ENCODE measurements around the gene MBNL1.
"Not testable (repeated sequence)": the region's sequence is repeated elsewhere in the genome, so short reads cannot be mapped to it uniquely, and the experiment has no call there.

The MBNL1 gene

DNA sequence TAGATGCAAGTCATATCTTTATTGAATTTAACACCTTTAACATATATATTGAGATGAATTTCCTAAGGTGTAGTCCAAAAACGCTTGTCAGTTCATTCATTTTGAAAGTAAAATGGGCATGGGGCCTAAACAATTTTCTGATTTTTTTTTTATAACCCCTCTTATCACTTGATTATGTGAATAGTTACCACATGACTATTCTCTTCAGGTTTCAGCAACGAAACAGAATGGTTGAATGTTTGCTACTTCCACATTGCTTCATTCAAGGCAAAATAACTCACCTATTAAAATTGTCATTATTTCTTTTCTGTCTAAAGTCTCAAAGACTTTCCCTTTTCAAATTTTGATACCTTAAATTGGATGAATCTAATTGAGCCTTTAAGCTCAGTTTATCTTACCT lies 96.4 kb downstream of the MBNL1 start:
- Histone ChIP-seq H3K9ac (ENCODE audit: low read depth, low read length) (no peak overlapping the region), H3K4me3 (ENCODE audit: low read depth, low read length) (no peak overlapping the region), H3K9me3 (ENCODE audit: control insufficient read depth, insufficient read depth, low read length) (no peaks in the 10 kb centered on the region), H3K36me3 (ENCODE audit: control insufficient read depth, insufficient read depth, low read length) (no peaks in the 10 kb centered on the region), H3K27ac (ENCODE audit: low read depth, low read length) (no peak overlapping the region), H3K4me1 (ENCODE audit: control insufficient read depth, insufficient read depth, low read length) (peaks cover 14% of the 10 kb centered on the region), H3K27me3 (ENCODE audit: control insufficient read depth, insufficient read depth, low read length) (no peaks in the 10 kb centered on the region)

DNA sequence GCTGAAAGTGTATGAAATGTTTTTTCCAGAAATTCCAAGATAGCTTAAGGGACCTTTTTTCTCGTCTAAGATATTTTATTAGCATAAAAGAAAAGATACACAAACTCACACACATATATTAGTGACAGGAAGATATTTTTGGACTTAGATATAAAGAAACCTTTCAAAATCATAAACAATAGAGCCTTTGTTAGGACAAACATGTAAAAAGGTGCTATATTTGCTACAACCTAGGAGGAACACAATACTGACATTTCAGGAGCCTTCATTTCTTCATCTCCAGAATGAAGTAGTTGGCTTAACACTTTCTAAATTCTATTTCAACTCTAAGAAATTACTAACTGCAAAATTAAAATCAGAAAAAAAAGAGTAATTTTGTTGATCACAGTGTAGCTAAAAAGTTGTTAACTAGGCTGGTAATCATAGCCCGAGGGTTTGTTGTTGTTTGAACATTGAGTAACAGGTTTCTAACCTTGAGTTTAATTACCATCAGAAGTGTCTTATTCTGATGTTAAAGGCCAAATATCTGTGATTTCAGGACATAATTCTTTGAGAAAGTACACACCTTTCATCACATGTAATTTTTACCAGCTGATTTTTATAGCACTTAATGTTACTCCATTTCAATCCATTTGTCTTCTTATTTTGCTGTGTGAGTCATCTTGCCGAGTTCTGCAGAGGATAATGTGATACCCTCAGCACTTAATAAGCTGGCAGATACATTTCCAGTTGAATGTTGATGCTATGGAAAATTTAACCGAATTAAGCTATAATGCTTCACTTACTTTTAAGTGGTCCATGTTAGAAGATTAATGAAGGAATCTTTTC lies 97.3 kb downstream of the MBNL1 start:
- peaks cover 14% of the 10 kb centered on the region for H3K4me1 ChIP-seq (ENCODE audit: control insufficient read depth, insufficient read depth, low read length)
- no peak overlapping the region for H3K27ac ChIP-seq (ENCODE audit: low read depth, low read length)
- H3K9ac ChIP-seq (ENCODE audit: low read depth, low read length) = no peak overlapping the region

DNA sequence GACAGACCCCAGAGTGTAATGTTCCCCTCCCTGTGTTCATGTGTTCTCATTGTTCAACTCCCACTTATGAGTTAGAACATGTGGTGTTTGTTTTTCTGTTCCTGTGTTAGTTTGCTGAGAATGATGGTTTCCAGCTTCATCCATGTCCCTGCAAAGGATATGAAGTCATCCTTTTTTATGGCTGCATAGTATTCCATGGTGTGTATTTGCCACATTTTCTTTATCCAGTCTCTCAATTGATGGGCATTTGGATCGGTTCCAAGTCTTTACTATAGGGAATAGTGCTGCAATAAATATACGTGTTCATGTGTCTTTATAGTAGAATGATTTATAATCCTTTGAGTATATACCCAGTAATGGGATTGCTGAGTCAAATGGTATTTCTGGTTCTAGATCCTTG lies 98.5 kb downstream of the MBNL1 start:
- H3K27ac ChIP-seq (ENCODE audit: low read depth, low read length); H3K4me1 ChIP-seq (ENCODE audit: control insufficient read depth, insufficient read depth, low read length); H3K9ac ChIP-seq (ENCODE audit: low read depth, low read length); H3K27me3 ChIP-seq (ENCODE audit: control insufficient read depth, insufficient read depth, low read length); H3K4me3 ChIP-seq (ENCODE audit: low read depth, low read length); H3K36me3 ChIP-seq (ENCODE audit: control insufficient read depth, insufficient read depth, low read length); H3K9me3 ChIP-seq (ENCODE audit: control insufficient read depth, insufficient read depth, low read length): not testable (repeated sequence)

More for the DNA sequence above, 97.3 kb downstream of the MBNL1 start:
- Histone ChIP-seq H3K36me3 (ENCODE audit: control insufficient read depth, insufficient read depth, low read length) (no peaks in the 10 kb centered on the region), H3K4me3 (ENCODE audit: low read depth, low read length) (no peak overlapping the region), H3K9me3 (ENCODE audit: control insufficient read depth, insufficient read depth, low read length) (no peaks in the 10 kb centered on the region), H3K27me3 (ENCODE audit: control insufficient read depth, insufficient read depth, low read length) (no peaks in the 10 kb centered on the region)

DNA sequence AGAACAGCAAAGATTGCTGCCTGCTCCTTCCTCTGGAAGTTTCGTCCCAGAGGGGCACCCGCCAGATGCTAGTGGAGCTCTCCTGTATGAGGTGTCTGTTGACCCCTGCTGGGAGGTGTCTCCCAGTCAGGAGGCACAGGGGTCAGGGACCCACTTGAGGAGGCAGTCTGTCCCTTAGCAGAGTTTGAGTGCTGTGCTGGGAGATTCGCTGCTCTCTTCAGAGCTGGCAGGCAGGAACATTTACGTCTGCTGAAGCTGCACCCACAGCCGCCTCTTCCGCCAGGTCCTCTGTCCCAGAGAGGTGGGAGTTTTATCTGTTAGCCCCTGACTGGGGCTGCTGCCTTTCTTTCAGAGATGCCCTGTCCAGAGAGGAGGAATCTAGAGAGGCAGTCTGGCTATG lies 103.9 kb downstream of the MBNL1 start:
- H3K9ac ChIP-seq (ENCODE audit: low read depth, low read length); H3K36me3 ChIP-seq (ENCODE audit: control insufficient read depth, insufficient read depth, low read length); H3K4me3 ChIP-seq (ENCODE audit: low read depth, low read length); H3K27me3 ChIP-seq (ENCODE audit: control insufficient read depth, insufficient read depth, low read length); H3K4me1 ChIP-seq (ENCODE audit: control insufficient read depth, insufficient read depth, low read length); H3K9me3 ChIP-seq (ENCODE audit: control insufficient read depth, insufficient read depth, low read length); H3K27ac ChIP-seq (ENCODE audit: low read depth, low read length): not testable (repeated sequence)

DNA sequence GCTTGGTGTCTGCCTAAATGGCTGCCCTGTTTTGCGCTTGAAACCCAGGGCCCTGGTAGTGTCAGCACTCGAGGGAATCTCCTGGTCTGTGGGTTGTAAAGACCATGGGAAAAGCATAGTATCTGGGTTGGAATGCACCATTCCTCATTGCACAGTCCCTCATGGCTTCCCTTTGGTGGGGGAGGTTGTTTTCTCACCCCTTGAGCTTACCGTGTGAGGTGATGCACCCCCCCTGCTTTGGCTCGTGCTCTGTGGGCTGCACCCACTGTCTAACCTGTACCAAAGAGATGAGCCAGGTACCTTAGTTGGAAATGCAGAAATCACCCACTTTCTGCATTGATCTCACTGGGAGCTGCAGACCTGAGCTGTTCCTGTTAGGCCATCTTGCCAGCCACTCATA lies 104.7 kb downstream of the MBNL1 start:
- Histone ChIP-seq H3K27me3 (ENCODE audit: control insufficient read depth, insufficient read depth, low read length) (no peaks in the 10 kb centered on the region), H3K4me1 (ENCODE audit: control insufficient read depth, insufficient read depth, low read length) (no peaks in the 10 kb centered on the region), H3K4me3 (ENCODE audit: low read depth, low read length) (no peak overlapping the region), H3K36me3 (ENCODE audit: control insufficient read depth, insufficient read depth, low read length) (no peaks in the 10 kb centered on the region), H3K9me3 (ENCODE audit: control insufficient read depth, insufficient read depth, low read length) (no peaks in the 10 kb centered on the region), H3K27ac (ENCODE audit: low read depth, low read length) (no peak overlapping the region), H3K9ac (ENCODE audit: low read depth, low read length) (no peak overlapping the region)

DNA sequence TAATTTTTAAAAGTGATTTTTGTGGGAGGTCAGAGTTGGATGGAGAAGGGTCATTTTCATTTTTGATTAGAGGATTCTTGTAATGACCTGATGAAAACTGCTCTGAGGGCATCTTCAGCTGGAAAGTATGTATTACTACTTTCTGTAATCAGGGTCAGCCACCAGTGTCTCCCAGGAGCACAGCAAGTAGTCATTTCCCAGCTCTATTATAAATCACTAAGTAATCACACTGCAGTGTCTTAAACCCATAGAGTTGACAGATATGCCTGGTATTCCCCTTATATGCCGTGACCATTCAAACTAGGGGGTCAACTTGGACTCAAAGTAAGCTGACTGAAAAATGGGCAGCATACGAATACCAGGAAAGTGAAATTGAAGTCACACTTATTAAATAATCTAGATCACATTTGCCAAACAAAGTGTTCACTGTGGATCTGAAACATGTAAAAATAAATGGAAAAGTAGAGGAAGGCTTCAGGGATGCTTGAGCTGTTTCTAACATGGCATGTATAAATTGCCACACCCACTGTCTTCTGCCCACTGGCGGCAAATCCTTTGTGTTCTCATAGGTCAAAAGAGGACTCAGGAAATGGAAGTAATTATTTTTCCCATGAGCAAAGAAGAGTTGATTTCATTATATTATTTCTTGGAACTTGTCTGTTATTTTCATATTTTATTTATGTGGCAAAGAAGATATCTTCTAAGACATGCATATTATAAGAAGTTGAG lies 105.7 kb downstream of the MBNL1 start:
- H3K4me1 ChIP-seq (ENCODE audit: control insufficient read depth, insufficient read depth, low read length) = peaks cover under 1% of the 10 kb centered on the region; the same call in 1 of the 2 replicates
- H3K4me3 ChIP-seq (ENCODE audit: low read depth, low read length) = no peak overlapping the region
- H3K9ac ChIP-seq (ENCODE audit: low read depth, low read length) = no peak overlapping the region
- H3K9me3 ChIP-seq (ENCODE audit: control insufficient read depth, insufficient read depth, low read length) = no peaks in the 10 kb centered on the region
- no peaks in the 10 kb centered on the region for H3K27me3 ChIP-seq (ENCODE audit: control insufficient read depth, insufficient read depth, low read length)
- H3K27ac ChIP-seq (ENCODE audit: low read depth, low read length) = no peak overlapping the region
- H3K36me3 ChIP-seq (ENCODE audit: control insufficient read depth, insufficient read depth, low read length) = no peaks in the 10 kb centered on the region

DNA sequence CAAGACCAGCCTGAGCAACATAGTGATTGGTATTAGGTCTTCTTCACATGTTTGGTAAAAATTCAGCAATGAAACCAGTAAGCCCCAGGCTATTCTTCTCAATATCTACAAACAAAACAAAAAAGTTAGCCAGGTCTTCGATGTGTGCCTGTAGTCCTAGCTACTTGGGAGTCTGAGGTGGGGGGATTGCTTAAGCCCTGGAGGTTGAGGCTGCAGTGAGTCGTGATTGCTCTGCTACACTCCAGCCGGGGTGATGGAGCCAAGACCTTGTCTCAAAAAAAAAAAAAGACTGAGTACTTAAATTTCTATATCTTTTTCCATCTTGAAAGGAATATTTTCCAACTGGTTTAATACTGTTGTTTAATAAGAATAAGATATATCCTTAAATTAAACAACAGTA lies 106.8 kb downstream of the MBNL1 start:
- H3K36me3 ChIP-seq (ENCODE audit: control insufficient read depth, insufficient read depth, low read length) = no peaks in the 10 kb centered on the region
- H3K4me3 ChIP-seq (ENCODE audit: low read depth, low read length) = no peak overlapping the region
- no peaks in the 10 kb centered on the region for H3K9me3 ChIP-seq (ENCODE audit: control insufficient read depth, insufficient read depth, low read length)
- no peaks in the 10 kb centered on the region for H3K27me3 ChIP-seq (ENCODE audit: control insufficient read depth, insufficient read depth, low read length)
- no peak overlapping the region for H3K9ac ChIP-seq (ENCODE audit: low read depth, low read length)
- no peak overlapping the region for H3K27ac ChIP-seq (ENCODE audit: low read depth, low read length)
- H3K4me1 ChIP-seq (ENCODE audit: control insufficient read depth, insufficient read depth, low read length) = peaks cover 12% of the 10 kb centered on the region

DNA sequence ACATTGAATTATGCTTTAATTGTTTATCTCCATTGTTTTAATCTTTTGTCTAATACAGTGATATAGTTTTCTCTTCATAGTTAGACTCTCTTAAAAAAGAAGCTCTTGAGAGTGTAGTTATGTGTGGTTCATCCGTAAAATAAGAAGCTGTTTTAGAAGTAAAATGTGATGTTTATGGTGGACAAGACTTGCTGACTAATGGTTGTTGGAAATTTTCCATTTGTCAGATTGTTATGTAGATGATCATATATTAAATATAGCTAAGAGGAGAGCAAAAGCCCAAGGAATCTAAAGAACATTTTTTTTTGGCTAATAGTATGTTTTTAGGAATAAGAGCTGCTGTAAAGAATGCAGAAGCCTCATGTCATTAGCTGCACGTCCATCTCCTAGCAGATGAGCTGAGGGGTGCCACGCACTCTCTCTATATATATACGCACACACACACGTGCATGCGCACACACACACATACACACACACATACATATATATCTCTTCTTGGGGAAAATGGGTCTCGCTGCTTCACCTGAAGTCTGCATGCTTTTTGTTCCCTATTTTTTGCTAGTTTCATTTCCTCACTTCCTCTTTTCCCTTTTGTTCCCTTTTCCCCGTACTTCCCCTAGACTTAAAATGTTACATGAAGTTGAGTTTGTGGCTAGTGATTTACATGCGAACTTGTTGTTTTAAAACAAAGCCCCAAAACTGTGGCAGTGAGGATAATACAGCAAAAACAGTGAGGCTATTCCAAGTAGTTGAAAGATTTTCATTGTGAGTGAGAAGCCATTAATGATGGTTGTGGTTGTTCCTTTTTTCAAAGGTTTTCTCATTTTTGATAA lies 107.8 kb downstream of the MBNL1 start:
- no peak overlapping the region for H3K4me3 ChIP-seq (ENCODE audit: low read depth, low read length)
- no peak overlapping the region for H3K27ac ChIP-seq (ENCODE audit: low read depth, low read length)
- no peaks in the 10 kb centered on the region for H3K36me3 ChIP-seq (ENCODE audit: control insufficient read depth, insufficient read depth, low read length)
- H3K9me3 ChIP-seq (ENCODE audit: control insufficient read depth, insufficient read depth, low read length) = no peaks in the 10 kb centered on the region
- H3K27me3 ChIP-seq (ENCODE audit: control insufficient read depth, insufficient read depth, low read length) = no peaks in the 10 kb centered on the region
- H3K4me1 ChIP-seq (ENCODE audit: control insufficient read depth, insufficient read depth, low read length) = peaks cover 13% of the 10 kb centered on the region
- H3K9ac ChIP-seq (ENCODE audit: low read depth, low read length) = no peak overlapping the region

DNA sequence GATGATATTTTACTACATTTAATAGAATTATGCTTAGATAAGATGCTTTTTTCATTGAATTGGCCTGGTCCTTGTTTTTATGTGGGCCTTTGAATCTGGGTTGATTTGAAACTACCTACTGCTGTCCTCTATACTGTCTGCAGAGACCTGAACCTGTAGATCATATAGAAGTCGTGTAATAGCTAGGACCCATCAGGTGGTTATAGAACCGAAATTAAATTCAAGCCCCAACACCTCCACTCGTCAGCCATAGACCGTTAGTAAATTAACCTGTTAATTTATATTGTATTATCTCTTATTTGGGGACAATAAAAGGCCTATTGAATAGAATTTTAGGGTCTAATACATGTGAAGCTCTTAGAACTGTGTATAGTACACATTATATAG lies 108.4 kb downstream of the MBNL1 start:
- Histone ChIP-seq H3K9ac (ENCODE audit: low read depth, low read length) (no peak overlapping the region), H3K9me3 (ENCODE audit: control insufficient read depth, insufficient read depth, low read length) (no peaks in the 10 kb centered on the region), H3K4me3 (ENCODE audit: low read depth, low read length) (no peak overlapping the region), H3K27me3 (ENCODE audit: control insufficient read depth, insufficient read depth, low read length) (no peaks in the 10 kb centered on the region), H3K36me3 (ENCODE audit: control insufficient read depth, insufficient read depth, low read length) (no peaks in the 10 kb centered on the region), H3K27ac (ENCODE audit: low read depth, low read length) (no peak overlapping the region), H3K4me1 (ENCODE audit: control insufficient read depth, insufficient read depth, low read length) (peaks cover 18% of the 10 kb centered on the region)

DNA sequence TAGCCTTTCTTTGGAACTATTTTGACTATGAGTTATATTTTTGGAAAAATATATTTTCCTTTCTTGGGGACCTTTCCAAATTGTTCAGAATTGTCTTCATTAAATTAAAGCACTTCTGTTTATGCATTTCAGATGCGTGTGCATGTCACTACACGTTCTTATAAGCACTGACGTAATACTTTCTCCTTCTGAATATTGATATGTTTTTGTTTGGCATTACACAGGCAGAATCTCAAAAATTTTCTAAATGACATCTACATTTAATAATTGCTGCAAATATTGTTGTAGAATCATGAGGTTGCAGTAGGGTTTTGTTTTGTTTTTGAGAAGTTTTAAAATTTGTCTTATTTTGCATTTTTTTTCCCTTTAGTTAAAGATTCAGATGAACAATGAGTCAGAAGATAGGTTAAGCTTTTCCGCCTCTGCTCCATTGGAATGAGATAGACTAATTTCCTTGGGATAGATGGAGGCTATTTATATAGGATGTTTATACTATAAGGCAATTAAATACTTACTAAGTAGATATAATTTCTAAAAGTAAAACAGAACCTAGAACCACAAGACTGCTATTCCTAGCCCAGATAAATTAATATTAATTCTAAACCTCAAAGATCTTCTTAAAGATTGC lies 110.8 kb downstream of the MBNL1 start:
- Histone ChIP-seq H3K36me3 (ENCODE audit: control insufficient read depth, insufficient read depth, low read length) (no peaks in the 10 kb centered on the region), H3K9me3 (ENCODE audit: control insufficient read depth, insufficient read depth, low read length) (no peaks in the 10 kb centered on the region), H3K9ac (ENCODE audit: low read depth, low read length) (no peak overlapping the region), H3K4me1 (ENCODE audit: control insufficient read depth, insufficient read depth, low read length) (peaks cover 28% of the 10 kb centered on the region), H3K27me3 (ENCODE audit: control insufficient read depth, insufficient read depth, low read length) (no peaks in the 10 kb centered on the region), H3K27ac (ENCODE audit: low read depth, low read length) (no peak overlapping the region), H3K4me3 (ENCODE audit: low read depth, low read length) (no peak overlapping the region)
